HepG2 (cell line): Measurements from ENCODE around the gene HOMEZ. TPM values are rescaled to one million over a fixed set of nuclear protein-coding genes. Genes with fewer than 3 reads are reported as not detected.

Experiments used
- CBX5 ChIP-seq: sonication (generic); formaldehyde crosslinking; IDR thresholded peaks from 2 replicates; pipeline ENCODE4 v1.4.0; 2020; ENCODE audit warnings: missing genetic modification reagents, borderline replicate concordance
- CHD2 ChIP-seq: IDR thresholded peaks from 2 replicates; pipeline ENCODE4 v1.6.1; 2011; ENCODE audit warnings: low read depth, low read length, improper control_type of control experiment
- MEF2D ChIP-seq: sonication (generic); formaldehyde crosslinking; IDR thresholded peaks from 2 replicates; pipeline ENCODE4 v1.5.1; 2020; ENCODE audit warnings: mild to moderate bottlenecking, missing genetic modification reagents
- NFRKB ChIP-seq: fragments of 450-650 bp; IDR thresholded peaks from 2 replicates; pipeline ENCODE4 v1.6.1; 2017
- PAWR ChIP-seq: sonication (generic); formaldehyde crosslinking; IDR thresholded peaks from 2 replicates; pipeline ENCODE4 v1.4.0; 2020; ENCODE audit warnings: missing genetic modification reagents, mild to moderate bottlenecking, borderline replicate concordance
- PHB2 ChIP-seq: fragments of 450-650 bp; IDR thresholded peaks from 2 replicates; pipeline ENCODE4 v1.6.1; 2018; ENCODE audit not compliant: partially characterized antibody
- SAFB2 ChIP-seq: sonication (generic); formaldehyde crosslinking; IDR thresholded peaks from 2 replicates; pipeline ENCODE4 v1.5.1; 2020; ENCODE audit warnings: missing genetic modification reagents, low read depth, mild to moderate bottlenecking, borderline replicate concordance
- SIX4 ChIP-seq: sonication (generic); formaldehyde crosslinking; IDR thresholded peaks from 2 replicates; pipeline ENCODE4 v1.4.0; 2020; ENCODE audit warnings: missing genetic modification reagents
- TCF7L2 ChIP-seq: IDR thresholded peaks from 2 replicates; pipeline ENCODE4 v1.6.1; 2011; ENCODE audit warnings: mild to moderate bottlenecking, low read depth, low read length, moderate library complexity
- TRIM24 ChIP-seq: sonication (generic); formaldehyde crosslinking; IDR thresholded peaks from 2 replicates; pipeline ENCODE4 v1.8.0; 2022; ENCODE audit warnings: mild to moderate bottlenecking, missing genetic modification reagents
- ZNF263 ChIP-seq: sonication (generic); formaldehyde crosslinking; IDR thresholded peaks from 2 replicates; pipeline ENCODE4 v1.4.0; 2020; ENCODE audit warnings: missing genetic modification reagents
- ZNF652 ChIP-seq: IDR thresholded peaks from 2 replicates; pipeline ENCODE4 v1.6.1; 2016; ENCODE audit warnings: low read depth, borderline replicate concordance
- polyA plus RNA-seq, 8 experiments: library from polyadenylated mRNA; depleted of rRNA in 3 of 8; stranded (reverse) in 7 of 8; unstranded in 1 of 8; fragments of >200 nt; fragmentation: Illumina TruSeq in 4 of 8; extraction: Trizol in 4 of 8; gene quantifications; 2 replicates each; pipeline versions ENCODE4 v1.2.1 to v1.2.3, GENCODE V29; 2011 to 2016; ENCODE audit warnings: low read depth in 4 of 8, missing spikeins in 1 of 8, mixed read lengths in 1 of 8; ENCODE audit not compliant: insufficient read depth in 1 of 8
- total RNA-seq, 5 experiments: library from RNA; depleted of rRNA; stranded (reverse); fragments of >200 nt; fragmentation: Illumina TruSeq; extraction: Trizol; gene quantifications; 2 replicates each; pipeline ENCODE4 v1.2.3, GENCODE V29; 2016; ENCODE audit warnings: low read depth in 1 of 5
- TF ChIP-seq, protein P1 (sequence below): sonication (generic); formaldehyde crosslinking; IDR thresholded peaks from 2 replicates; pipeline ENCODE4 v1.4.0; 2020; ENCODE audit warnings: mild to moderate bottlenecking, missing genetic modification reagents, borderline replicate concordance
- TF ChIP-seq, protein P2 (sequence below): sonication (generic); formaldehyde crosslinking; conservative IDR thresholded peaks from 2 replicates; pipeline ENCODE4 v1.4.0; 2020; ENCODE audit warnings: missing genetic modification reagents
- TF ChIP-seq, protein P3 (sequence below): sonication (generic); formaldehyde crosslinking; IDR thresholded peaks from 2 replicates; pipeline ENCODE4 v1.5.0; 2020; ENCODE audit warnings: mild to moderate bottlenecking, low read depth, missing genetic modification reagents, borderline replicate concordance

HOMEZ gene
- total and polyA plus RNA-seq, 2 of the 13 experiments (the other 11 are each of a cell fraction or from before 2014, with no cell fraction given): 14.5 to 31.8 TPM

DNA sequence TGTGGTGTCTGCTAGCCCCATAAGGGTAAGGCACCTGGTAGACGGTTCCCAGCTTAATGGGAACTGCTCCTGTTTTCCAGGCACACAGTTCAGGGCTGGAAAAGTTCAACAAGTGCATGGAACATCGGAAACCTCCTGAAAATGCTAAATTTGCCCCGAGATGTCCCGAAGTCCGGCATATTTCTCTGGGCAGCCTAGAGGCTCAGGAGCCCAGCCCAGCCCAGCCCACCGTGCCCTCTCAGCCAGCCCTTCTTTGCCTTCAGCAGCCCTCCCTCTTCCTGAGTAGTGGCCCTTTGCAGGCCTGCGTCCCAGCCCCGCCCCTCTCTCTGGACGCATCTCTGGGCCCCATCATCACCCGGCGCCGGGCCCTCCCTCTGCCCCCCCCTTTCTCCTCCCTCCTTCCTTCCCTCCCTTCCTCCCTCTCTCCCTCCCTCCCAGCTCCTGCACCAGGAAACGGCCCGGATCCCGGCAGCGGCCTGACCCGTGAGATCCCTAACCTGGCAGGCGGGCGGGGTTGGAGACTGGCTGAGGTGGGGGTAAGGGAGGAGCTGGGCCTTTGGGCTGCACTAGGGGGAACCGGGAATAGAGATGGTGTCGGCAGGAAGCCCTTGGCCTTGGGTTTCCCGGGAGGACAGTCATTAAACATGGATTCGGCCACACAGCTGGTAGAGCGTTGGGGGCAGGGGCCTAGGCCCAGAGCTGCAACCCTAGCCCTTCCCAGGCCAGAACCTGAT is 20.6 kb upstream of the HOMEZ start, which contains the start of gene BCL2L2 (continued):
- TF ChIP-seq, protein P1, sequence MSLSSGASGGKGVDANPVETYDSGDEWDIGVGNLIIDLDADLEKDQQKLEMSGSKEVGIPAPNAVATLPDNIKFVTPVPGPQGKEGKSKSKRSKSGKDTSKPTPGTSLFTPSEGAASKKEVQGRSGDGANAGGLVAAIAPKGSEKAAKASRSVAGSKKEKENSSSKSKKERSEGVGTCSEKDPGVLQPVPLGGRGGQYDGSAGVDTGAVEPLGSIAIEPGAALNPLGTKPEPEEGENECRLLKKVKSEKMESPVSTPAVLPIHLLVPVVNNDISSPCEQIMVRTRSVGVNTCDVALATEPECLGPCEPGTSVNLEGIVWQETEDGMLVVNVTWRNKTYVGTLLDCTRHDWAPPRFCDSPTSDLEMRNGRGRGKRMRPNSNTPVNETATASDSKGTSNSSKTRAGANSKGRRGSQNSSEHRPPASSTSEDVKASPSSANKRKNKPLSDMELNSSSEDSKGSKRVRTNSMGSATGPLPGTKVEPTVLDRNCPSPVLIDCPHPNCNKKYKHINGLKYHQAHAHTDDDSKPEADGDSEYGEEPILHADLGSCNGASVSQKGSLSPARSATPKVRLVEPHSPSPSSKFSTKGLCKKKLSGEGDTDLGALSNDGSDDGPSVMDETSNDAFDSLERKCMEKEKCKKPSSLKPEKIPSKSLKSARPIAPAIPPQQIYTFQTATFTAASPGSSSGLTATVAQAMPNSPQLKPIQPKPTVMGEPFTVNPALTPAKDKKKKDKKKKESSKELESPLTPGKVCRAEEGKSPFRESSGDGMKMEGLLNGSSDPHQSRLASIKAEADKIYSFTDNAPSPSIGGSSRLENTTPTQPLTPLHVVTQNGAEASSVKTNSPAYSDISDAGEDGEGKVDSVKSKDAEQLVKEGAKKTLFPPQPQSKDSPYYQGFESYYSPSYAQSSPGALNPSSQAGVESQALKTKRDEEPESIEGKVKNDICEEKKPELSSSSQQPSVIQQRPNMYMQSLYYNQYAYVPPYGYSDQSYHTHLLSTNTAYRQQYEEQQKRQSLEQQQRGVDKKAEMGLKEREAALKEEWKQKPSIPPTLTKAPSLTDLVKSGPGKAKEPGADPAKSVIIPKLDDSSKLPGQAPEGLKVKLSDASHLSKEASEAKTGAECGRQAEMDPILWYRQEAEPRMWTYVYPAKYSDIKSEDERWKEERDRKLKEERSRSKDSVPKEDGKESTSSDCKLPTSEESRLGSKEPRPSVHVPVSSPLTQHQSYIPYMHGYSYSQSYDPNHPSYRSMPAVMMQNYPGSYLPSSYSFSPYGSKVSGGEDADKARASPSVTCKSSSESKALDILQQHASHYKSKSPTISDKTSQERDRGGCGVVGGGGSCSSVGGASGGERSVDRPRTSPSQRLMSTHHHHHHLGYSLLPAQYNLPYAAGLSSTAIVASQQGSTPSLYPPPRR (CRISPR knock-in tag): peak; percentile 88
- peak; percentile 92 for TF ChIP-seq CBX5 (CRISPR knock-in tag)
- peak; percentile 78 for TF ChIP-seq NFRKB
- peak; percentile 55; the same call in 1 of the 2 replicates for TF ChIP-seq SAFB2
- TF ChIP-seq ZNF652: no peak; the same call in 1 of the 2 replicates
- TF ChIP-seq CHD2: peak; percentile 47
- no peak for TF ChIP-seq TRIM24
- no peak; the same call in 1 of the 2 replicates for TF ChIP-seq ZNF263
- TF ChIP-seq PAWR (CRISPR knock-in tag): peak; percentile 69; the same call in 1 of the 2 replicates
- no peak for TF ChIP-seq PHB2
- TF ChIP-seq MEF2D (CRISPR knock-in tag): peak; percentile 96
- TF ChIP-seq, protein P2, sequence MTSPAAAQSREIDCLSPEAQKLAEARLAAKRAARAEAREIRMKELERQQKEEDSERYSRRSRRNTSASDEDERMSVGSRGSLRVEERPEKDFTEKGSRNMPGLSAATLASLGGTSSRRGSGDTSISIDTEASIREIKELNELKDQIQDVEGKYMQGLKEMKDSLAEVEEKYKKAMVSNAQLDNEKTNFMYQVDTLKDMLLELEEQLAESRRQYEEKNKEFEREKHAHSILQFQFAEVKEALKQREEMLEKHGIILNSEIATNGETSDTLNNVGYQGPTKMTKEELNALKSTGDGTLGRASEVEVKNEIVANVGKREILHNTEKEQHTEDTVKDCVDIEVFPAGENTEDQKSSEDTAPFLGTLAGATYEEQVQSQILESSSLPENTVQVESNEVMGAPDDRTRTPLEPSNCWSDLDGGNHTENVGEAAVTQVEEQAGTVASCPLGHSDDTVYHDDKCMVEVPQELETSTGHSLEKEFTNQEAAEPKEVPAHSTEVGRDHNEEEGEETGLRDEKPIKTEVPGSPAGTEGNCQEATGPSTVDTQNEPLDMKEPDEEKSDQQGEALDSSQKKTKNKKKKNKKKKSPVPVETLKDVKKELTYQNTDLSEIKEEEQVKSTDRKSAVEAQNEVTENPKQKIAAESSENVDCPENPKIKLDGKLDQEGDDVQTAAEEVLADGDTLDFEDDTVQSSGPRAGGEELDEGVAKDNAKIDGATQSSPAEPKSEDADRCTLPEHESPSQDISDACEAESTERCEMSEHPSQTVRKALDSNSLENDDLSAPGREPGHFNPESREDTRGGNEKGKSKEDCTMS: peak; percentile 75; the same call in 1 of the 2 replicates
- TF ChIP-seq TCF7L2: no peak
- TF ChIP-seq SIX4 (CRISPR knock-in tag): peak; percentile 89
- TF ChIP-seq, protein P3, sequence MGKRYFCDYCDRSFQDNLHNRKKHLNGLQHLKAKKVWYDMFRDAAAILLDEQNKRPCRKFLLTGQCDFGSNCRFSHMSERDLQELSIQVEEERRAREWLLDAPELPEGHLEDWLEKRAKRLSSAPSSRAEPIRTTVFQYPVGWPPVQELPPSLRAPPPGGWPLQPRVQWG: no peak
